GM19467 (cell line): ENCODE results near the gene SMC5.
"Not testable (repeated sequence)": the region's sequence is repeated elsewhere in the genome, so short reads cannot be mapped to it uniquely, and the experiment has no call there.

ENCODE experiments used
- ATAC-seq: cut with Tn5 transposase; IDR thresholded peaks from one replicate; pipeline ENCODE4 v1.9.1; 2021; ENCODE audit warnings: mild to moderate bottlenecking, moderate library complexity; ENCODE audit not compliant: unreplicated experiment

Gene SMC5

GRCh38 chr9:70362952-70363351 lies 104.2 kb downstream of the SMC5 start:
- ATAC-seq, result no peak

GRCh38 chr9:70363760-70364159 lies 105.0 kb downstream of the SMC5 start:
- no peak for ATAC-seq

GRCh38 chr9:70367305-70367930 lies 108.6 kb downstream of the SMC5 start:
- ATAC-seq, result no peak

GRCh38 chr9:70374962-70375618 lies 116.3 kb downstream of the SMC5 start:
- ATAC-seq, result no peak

GRCh38 chr9:70382046-70382708 lies 123.4 kb downstream of the SMC5 start:
- no peak for ATAC-seq

- no peak for ATAC-seq
These were observed 124.2 kb downstream of the SMC5 start for GRCh38 chr9:70382709-70383605.

- no peak for ATAC-seq
These were observed 126.6 kb downstream of the SMC5 start for GRCh38 chr9:70385426-70385825.

- no peak for ATAC-seq
These were observed 128.9 kb downstream of the SMC5 start for GRCh38 chr9:70387663-70388062.

- ATAC-seq, result no peak
These were observed 130.4 kb downstream of the SMC5 start for GRCh38 chr9:70389188-70389587.

GRCh38 chr9:70389621-70390266 lies 131.0 kb downstream of the SMC5 start:
- ATAC-seq, result no peak

- ATAC-seq, result no peak
These were observed 132.2 kb downstream of the SMC5 start for GRCh38 chr9:70390933-70391341.

- ATAC-seq, result no peak
These were observed 133.4 kb downstream of the SMC5 start for GRCh38 chr9:70392189-70392588.

- no peak for ATAC-seq
These were observed 134.1 kb downstream of the SMC5 start for GRCh38 chr9:70392850-70393249.

- ATAC-seq, result no peak
These were observed 136.9 kb downstream of the SMC5 start for GRCh38 chr9:70395652-70396051.

- ATAC-seq, result peak; percentile 99
These were observed 139.4 kb downstream of the SMC5 start for GRCh38 chr9:70398145-70398556.

- ATAC-seq, result no peak
These were observed 140.4 kb downstream of the SMC5 start for GRCh38 chr9:70399141-70399540.

GRCh38 chr9:70400107-70400892 lies 141.5 kb downstream of the SMC5 start:
- ATAC-seq, result no peak

- not testable (repeated sequence) for ATAC-seq
These were observed 142.5 kb downstream of the SMC5 start for GRCh38 chr9:70401241-70401640.

- no peak for ATAC-seq
These were observed 143.4 kb downstream of the SMC5 start for GRCh38 chr9:70402213-70402612.

GRCh38 chr9:70403166-70403565 lies 144.4 kb downstream of the SMC5 start:
- no peak for ATAC-seq
